Duodenal mucosa (tissue), 2 donors: ENCODE results near the gene STBD1.
"Not testable (repeated sequence)": the region's sequence is repeated elsewhere in the genome, so short reads cannot be mapped to it uniquely, and the experiment has no call there.

Experiments
- H3K27ac ChIP-seq: one replicate; pipeline ENCODE4 v1.7.0; 2013; ENCODE audit warnings: low read depth, low read length
- H3K27me3 ChIP-seq, 2 donors: one replicate each; pipeline ENCODE4 v1.7.0; 2013; ENCODE audit warnings: low read length in 2 of 2, control low read depth in 1 of 2; ENCODE audit not compliant: insufficient read depth in 2 of 2, control insufficient read depth in 1 of 2
- H3K36me3 ChIP-seq, 2 donors: one replicate each; pipeline ENCODE4 v1.7.0; 2013; ENCODE audit warnings: low read length in 2 of 2, control low read depth in 1 of 2; ENCODE audit not compliant: insufficient read depth in 2 of 2, control insufficient read depth in 1 of 2
- H3K4me1 ChIP-seq, 2 donors: one replicate each; pipeline ENCODE4 v1.7.0; 2013; ENCODE audit warnings: low read length in 2 of 2, control low read depth in 1 of 2; ENCODE audit not compliant: insufficient read depth in 2 of 2, control insufficient read depth in 1 of 2
- H3K4me3 ChIP-seq, 2 donors: one replicate each; pipeline ENCODE4 v1.7.0; 2013; ENCODE audit warnings: low read length in 2 of 2, low read depth in 1 of 2
- H3K9ac ChIP-seq, 2 donors: one replicate each; pipeline ENCODE4 v1.7.0; 2013; ENCODE audit warnings: low read length in 2 of 2, low read depth in 1 of 2
- H3K9me3 ChIP-seq, 2 donors: one replicate each; pipeline ENCODE4 v1.7.0; 2013; ENCODE audit warnings: low read length in 2 of 2, control low read depth in 1 of 2; ENCODE audit not compliant: control insufficient read depth in 1 of 2

STBD1 gene

GRCh38 chr4:76272073-76272472 lies 34.5 kb upstream of the STBD1 start:
- Histone ChIP-seq H3K27me3 (no peaks in the 10 kb centered on the region), H3K4me1 (no peaks in the 10 kb centered on the region), H3K9me3 (no peaks in the 10 kb centered on the region), H3K27ac (no peak overlapping the region), H3K9ac (no peak overlapping the region), H3K36me3 (no peaks in the 10 kb centered on the region), H3K4me3 (no peak overlapping the region)

DNA sequence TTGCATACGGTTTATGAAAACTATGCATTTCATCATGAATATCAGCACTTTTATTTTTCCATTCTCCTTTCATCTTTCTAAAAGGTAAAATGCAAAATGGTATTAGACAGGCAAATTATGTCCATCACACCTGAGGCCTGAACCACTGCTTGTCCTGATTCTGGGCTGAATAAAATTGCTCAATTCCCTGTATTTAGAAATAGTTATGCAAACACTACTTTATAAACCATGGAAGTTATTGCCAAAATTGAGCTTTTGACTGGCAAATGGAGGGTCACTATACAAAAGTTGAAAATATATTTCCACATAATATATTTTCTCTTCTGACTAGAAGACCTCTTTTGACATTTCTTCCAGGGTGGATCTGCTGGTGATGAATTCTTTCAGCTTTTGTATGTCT lies 34.0 kb upstream of the STBD1 start:
- H3K9me3 ChIP-seq: no peaks in the 10 kb centered on the region
- no peak overlapping the region for H3K4me3 ChIP-seq
- no peak overlapping the region for H3K9ac ChIP-seq
- no peaks in the 10 kb centered on the region for H3K4me1 ChIP-seq
- no peaks in the 10 kb centered on the region for H3K36me3 ChIP-seq
- H3K27ac ChIP-seq: no peak overlapping the region
- H3K27me3 ChIP-seq: no peaks in the 10 kb centered on the region

DNA sequence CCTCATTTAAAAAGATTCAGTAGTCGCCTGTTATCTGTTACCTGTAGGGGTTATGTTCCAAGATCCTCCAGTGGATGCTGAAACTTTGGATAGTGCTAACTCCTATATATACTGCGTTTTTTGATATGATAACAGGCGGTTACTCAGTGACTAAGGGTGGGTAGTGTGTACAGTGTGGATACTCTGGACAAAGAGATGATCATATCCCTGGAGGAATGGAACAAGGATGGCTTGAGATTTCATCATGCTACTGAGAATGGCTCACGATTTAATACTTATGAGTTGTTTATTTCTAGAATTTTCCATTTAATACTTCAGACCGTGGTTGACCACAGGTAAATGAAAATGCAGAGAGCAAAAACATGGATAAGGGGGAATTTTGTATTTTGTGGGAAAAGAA lies 33.5 kb upstream of the STBD1 start:
- no peaks in the 10 kb centered on the region for H3K27me3 ChIP-seq
- no peaks in the 10 kb centered on the region for H3K36me3 ChIP-seq
- H3K27ac ChIP-seq: no peak overlapping the region
- no peak overlapping the region for H3K9ac ChIP-seq
- H3K4me3 ChIP-seq: no peak overlapping the region
- peaks cover 0 to under 1% of the 10 kb centered on the region in 2 donors for H3K4me1 ChIP-seq
- no peaks in the 10 kb centered on the region for H3K9me3 ChIP-seq

GRCh38 chr4:76275486-76276124 lies 30.9 kb upstream of the STBD1 start:
- no peak overlapping the region for H3K9ac ChIP-seq
- no peak overlapping the region for H3K27ac ChIP-seq
- H3K36me3 ChIP-seq: no peaks in the 10 kb centered on the region
- no peak overlapping the region for H3K4me3 ChIP-seq
- H3K9me3 ChIP-seq: no peaks in the 10 kb centered on the region
- H3K27me3 ChIP-seq: no peaks in the 10 kb centered on the region
- peaks cover 6 to 13% of the 10 kb centered on the region in 2 donors for H3K4me1 ChIP-seq

GRCh38 chr4:76276813-76277212 lies 29.7 kb upstream of the STBD1 start:
- Histone ChIP-seq H3K9ac (no peak overlapping the region), H3K27me3 (no peaks in the 10 kb centered on the region), H3K4me1 (peaks cover 15 to 21% of the 10 kb centered on the region in 2 donors), H3K36me3 (no peaks in the 10 kb centered on the region), H3K27ac (no peak overlapping the region), H3K4me3 (no peak overlapping the region), H3K9me3 (no peaks in the 10 kb centered on the region)

- H3K27me3 ChIP-seq: no peaks in the 10 kb centered on the region
- no peaks in the 10 kb centered on the region for H3K36me3 ChIP-seq
- peaks cover 15 to 21% of the 10 kb centered on the region in 2 donors for H3K4me1 ChIP-seq
- H3K9me3 ChIP-seq: no peaks in the 10 kb centered on the region
- no peak overlapping the region for H3K27ac ChIP-seq
- H3K9ac ChIP-seq: no peak overlapping the region
- no peak overlapping the region for H3K4me3 ChIP-seq
These were observed 28.9 kb upstream of the STBD1 start for GRCh38 chr4:76277667-76278066.

DNA sequence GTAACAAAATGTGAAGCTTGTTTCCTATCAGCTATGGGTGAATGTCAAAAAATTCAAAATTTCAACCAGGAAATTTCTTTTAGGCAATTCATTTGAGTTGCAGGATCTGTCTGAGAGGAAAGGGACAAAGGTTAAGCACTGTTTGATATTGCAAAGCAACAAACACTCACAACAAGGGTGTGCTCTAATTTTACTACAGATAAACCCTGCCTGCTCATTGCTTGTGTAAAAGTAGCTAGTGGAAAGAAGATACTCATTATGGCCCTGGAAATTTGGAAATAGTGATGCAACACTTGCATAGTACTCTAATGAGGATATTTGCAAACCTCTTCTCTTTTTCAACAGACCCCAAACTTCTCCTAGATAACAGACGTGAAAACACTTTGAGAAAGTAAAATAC lies 27.9 kb upstream of the STBD1 start:
- Histone ChIP-seq H3K4me3 (no peak overlapping the region), H3K4me1 (peaks cover 15 to 21% of the 10 kb centered on the region in 2 donors), H3K9ac (no peak overlapping the region), H3K36me3 (no peaks in the 10 kb centered on the region), H3K27ac (no peak overlapping the region), H3K27me3 (no peaks in the 10 kb centered on the region), H3K9me3 (no peaks in the 10 kb centered on the region)

DNA sequence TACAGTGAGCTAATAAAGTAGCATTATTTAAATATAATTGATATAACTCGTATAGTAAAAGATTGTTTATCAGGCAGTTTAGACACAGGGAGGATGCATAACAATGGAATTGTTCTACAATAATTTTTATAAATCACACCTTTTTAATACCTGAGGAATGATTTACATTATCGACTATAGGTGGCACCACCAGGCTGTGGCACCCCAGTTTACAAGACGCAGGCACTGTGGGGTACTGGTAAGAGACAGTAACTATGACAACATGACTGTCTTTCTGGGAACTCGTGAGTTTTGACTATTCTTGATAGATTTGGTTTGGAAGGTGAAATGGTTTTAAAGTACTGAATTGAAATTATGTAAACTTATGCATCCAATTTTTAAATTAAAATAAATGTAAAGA lies 27.1 kb upstream of the STBD1 start:
- no peak overlapping the region for H3K9ac ChIP-seq
- no peak overlapping the region for H3K4me3 ChIP-seq
- no peak overlapping the region for H3K27ac ChIP-seq
- no peaks in the 10 kb centered on the region for H3K9me3 ChIP-seq
- no peaks in the 10 kb centered on the region for H3K27me3 ChIP-seq
- H3K4me1 ChIP-seq: peaks cover 15 to 21% of the 10 kb centered on the region in 2 donors
- no peaks in the 10 kb centered on the region for H3K36me3 ChIP-seq

- Histone ChIP-seq H3K27ac (no peak overlapping the region), H3K4me1 (peaks cover 15 to 21% of the 10 kb centered on the region in 2 donors), H3K27me3 (no peaks in the 10 kb centered on the region), H3K4me3 (no peak overlapping the region), H3K9ac (no peak overlapping the region), H3K36me3 (no peaks in the 10 kb centered on the region), H3K9me3 (no peaks in the 10 kb centered on the region)
These were observed 25.8 kb upstream of the STBD1 start for GRCh38 chr4:76280488-76281441.

GRCh38 chr4:76281594-76281993 lies 24.9 kb upstream of the STBD1 start:
- not testable (repeated sequence) for H3K27me3 ChIP-seq, H3K9me3 ChIP-seq, H3K9ac ChIP-seq, H3K27ac ChIP-seq, H3K4me3 ChIP-seq, H3K36me3 ChIP-seq
- H3K4me1 ChIP-seq: peaks cover 15 to 21% of the 10 kb centered on the region in 2 donors
